Breast epithelium (tissue), 4 donors: ENCODE data around the gene KCNQ5. TPM values are rescaled to one million over a fixed set of nuclear protein-coding genes. Genes with fewer than 3 reads are reported as not detected.

Source experiments
- DNase-seq, 2 donors: peaks; one replicate each; pipeline ENCODE4 v3.0.0-alpha.2; 2019; ENCODE audit warnings: low spot score in 2 of 2
- H3K27ac ChIP-seq, 2 donors: fragments of 200-600 bp; sonication (generic) in 1 of 2; one replicate each; pipeline ENCODE4 v1.5.1; 2016 to 2019; ENCODE audit warnings: mild to moderate bottlenecking in 1 of 2
- H3K27me3 ChIP-seq, 2 donors: fragments of 200-600 bp; sonication (generic) in 1 of 2; one replicate each; pipeline versions ENCODE4 v1.5.1 to v1.6.0; 2017 to 2019; ENCODE audit warnings: control low read depth in 1 of 2, mild to moderate bottlenecking in 1 of 2
- H3K36me3 ChIP-seq: fragments of 200-600 bp; one replicate; pipeline ENCODE4 v1.5.1; 2019
- H3K4me1 ChIP-seq, 2 donors: fragments of 200-600 bp; sonication (generic); one replicate each; pipeline ENCODE4 v1.5.1; 2016 to 2019; ENCODE audit warnings: control low read depth in 1 of 2
- H3K4me3 ChIP-seq, 3 donors: fragments of 200-600 bp; sonication (generic); 1 replicate in 2 of 3; 2 replicates in 1 of 3; pipeline ENCODE4 v1.5.1; 2016 to 2019; ENCODE audit warnings: mild to moderate bottlenecking in 3 of 3, moderate library complexity in 2 of 3
- H3K9me3 ChIP-seq, 2 donors: fragments of 200-600 bp; sonication (generic) in 1 of 2; one replicate each; pipeline ENCODE4 v1.5.1; 2016 to 2019; ENCODE audit warnings: control low read depth in 1 of 2
- POLR2A ChIP-seq: fragments of 450-650 bp; IDR thresholded peaks from one replicate; pipeline ENCODE4 v1.6.1; 2016; ENCODE audit warnings: antibody characterized with exemption, mild to moderate bottlenecking, moderate library complexity
- POLR2AphosphoS5 ChIP-seq, 3 donors: sonication (generic); formaldehyde crosslinking; IDR thresholded peaks; one replicate each; pipeline ENCODE4 v1.6.1; 2017; ENCODE audit warnings: antibody characterized with exemption in 3 of 3
- intact Hi-C: fragments of 100-400 bp; cut with DNase I; formaldehyde crosslinking; loops from one replicate; pipeline ENCODE4 v1.15.1; 2023; ENCODE audit warnings: low total_unique reads
- total RNA-seq, 3 donors: library from RNA; depleted of rRNA; stranded (reverse); fragments of >200 nt; gene quantifications; one replicate each; pipeline ENCODE4 v1.1.0, GENCODE V29; 2016
- TF ChIP-seq, protein P1 (sequence below), 3 donors: fragments of 450-650 bp; IDR thresholded peaks; one replicate each; pipeline ENCODE4 v1.5.1; 2016 to 2017; ENCODE audit warnings: antibody characterized with exemption in 3 of 3, mild to moderate bottlenecking in 3 of 3, moderate library complexity in 3 of 3

The KCNQ5 gene
- total RNA-seq, 3 donors from 2014 or later = 0.16 to 1.0 (median 0.33) TPM

DNA sequence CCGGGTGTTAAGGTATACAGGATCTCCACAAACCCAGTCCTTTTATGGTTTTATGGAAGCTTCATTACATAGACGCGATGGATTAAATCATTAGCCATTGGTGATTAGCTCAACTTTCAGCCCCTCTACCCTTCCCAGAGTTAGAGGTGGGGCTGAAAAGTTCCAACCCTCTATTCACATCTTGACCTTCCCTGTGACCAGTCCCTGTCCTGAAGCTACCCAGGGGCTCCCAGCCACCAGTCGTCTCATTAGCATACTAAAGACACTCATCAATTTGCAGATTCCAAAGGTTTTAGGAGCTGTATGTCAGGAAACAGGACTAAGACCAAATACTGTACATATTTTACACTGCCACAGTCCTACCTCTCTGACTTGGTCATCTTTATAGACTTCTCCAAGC, 582.4 kb downstream of the KCNQ5 start:
- Histone ChIP-seq H3K27me3 (no peaks in the 10 kb centered on the region), H3K4me1 (no peaks in the 10 kb centered on the region), H3K27ac (no peak overlapping the region), H3K4me3 (no peak overlapping the region), H3K36me3 (no peaks in the 10 kb centered on the region), H3K9me3 (no peaks in the 10 kb centered on the region)
- intact Hi-C loops = no loop called here
- no peak for DNase-seq
- TF ChIP-seq POLR2A = no peak
- no peak for TF ChIP-seq POLR2AphosphoS5 (IDR thresholded peaks at IDR 0.05)

DNA sequence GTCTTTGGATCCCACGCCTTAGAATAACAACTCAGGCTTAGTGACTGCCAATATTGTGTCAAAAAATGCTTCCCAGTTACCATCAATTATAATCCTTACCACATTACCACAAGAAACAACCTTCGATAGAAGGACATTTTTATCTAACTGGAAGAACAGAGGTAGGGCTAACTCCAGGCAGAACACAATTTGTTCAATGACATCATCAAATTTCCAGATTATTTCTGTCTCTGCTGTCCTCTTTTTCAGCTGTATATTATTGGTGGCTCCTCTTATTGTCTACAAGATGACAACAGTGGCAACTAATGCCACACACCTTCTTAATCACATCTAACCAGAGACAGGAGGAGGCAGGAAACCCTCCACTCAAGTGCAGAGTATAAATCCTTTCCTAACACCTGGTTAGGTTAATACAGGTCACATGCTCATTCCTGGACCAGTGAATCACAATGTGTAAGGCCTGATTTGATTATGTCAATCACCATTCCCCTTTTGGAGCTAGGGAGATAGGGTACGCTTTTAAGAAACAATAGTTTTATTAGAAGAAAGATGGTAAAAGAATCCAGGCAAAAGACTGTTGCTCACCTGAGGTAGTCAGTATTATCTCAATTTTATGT, 585.5 kb downstream of the KCNQ5 start:
- Histone ChIP-seq H3K36me3 (no peaks in the 10 kb centered on the region), H3K27me3 (no peaks in the 10 kb centered on the region), H3K27ac (no peak overlapping the region), H3K4me3 (no peak overlapping the region), H3K4me1 (no peaks in the 10 kb centered on the region), H3K9me3 (no peaks in the 10 kb centered on the region)
- TF ChIP-seq POLR2AphosphoS5 (IDR thresholded peaks at IDR 0.05) (no peak), POLR2A (no peak)
- TF ChIP-seq, protein P1, sequence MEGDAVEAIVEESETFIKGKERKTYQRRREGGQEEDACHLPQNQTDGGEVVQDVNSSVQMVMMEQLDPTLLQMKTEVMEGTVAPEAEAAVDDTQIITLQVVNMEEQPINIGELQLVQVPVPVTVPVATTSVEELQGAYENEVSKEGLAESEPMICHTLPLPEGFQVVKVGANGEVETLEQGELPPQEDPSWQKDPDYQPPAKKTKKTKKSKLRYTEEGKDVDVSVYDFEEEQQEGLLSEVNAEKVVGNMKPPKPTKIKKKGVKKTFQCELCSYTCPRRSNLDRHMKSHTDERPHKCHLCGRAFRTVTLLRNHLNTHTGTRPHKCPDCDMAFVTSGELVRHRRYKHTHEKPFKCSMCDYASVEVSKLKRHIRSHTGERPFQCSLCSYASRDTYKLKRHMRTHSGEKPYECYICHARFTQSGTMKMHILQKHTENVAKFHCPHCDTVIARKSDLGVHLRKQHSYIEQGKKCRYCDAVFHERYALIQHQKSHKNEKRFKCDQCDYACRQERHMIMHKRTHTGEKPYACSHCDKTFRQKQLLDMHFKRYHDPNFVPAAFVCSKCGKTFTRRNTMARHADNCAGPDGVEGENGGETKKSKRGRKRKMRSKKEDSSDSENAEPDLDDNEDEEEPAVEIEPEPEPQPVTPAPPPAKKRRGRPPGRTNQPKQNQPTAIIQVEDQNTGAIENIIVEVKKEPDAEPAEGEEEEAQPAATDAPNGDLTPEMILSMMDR (IDR thresholded peaks at IDR 0.05) = no peak
- intact Hi-C loops = no loop called here
- DNase-seq = no peak

DNA sequence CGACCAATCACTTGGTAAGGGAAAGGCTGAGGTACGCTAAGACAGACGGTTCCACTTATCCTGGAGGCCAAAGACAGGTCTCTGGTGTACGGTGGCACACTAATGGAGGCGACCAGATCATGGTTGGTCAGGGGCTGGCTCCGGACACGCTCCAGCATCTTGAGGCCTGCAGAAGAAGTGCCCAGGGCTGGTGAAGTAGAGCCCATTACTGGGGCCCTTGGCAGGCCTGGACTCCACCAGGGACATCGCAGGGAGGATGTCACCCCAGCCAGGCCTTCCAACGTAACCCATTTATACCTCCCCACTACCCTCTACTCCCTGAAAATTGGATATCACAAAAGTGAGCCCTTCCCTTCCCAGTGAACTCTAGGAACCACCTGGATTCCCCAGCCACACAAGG, 587.3 kb downstream of the KCNQ5 start:
- intact Hi-C loops = no loop called here

DNA sequence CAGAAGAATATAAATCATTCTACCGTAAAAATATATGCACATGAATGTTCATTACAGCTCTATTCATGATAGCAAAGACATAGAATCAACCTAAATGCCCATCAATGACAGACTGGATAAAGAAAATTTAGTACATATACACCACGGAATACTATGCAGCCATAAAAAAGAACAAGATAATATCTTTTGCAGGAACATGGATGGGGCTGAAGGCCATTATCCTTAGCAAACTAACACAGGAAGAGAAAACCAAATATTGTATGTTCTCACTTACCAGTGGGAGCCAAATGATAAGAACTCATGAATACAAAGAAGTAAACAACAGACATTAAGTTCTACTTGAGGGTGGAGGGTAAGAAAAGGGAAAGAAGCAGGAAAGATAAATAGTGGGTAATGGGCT, 595.0 kb downstream of the KCNQ5 start:
- no peak for DNase-seq
- H3K4me1 ChIP-seq = no peaks in the 10 kb centered on the region
- H3K27ac ChIP-seq = no peak overlapping the region
- no peak overlapping the region for H3K4me3 ChIP-seq
- intact Hi-C loops = no loop called here
- TF ChIP-seq POLR2A = no peak
- TF ChIP-seq POLR2AphosphoS5 (IDR thresholded peaks at IDR 0.05) = no peak
- TF ChIP-seq, protein P1 (IDR thresholded peaks at IDR 0.05) = no peak
- no peaks in the 10 kb centered on the region for H3K36me3 ChIP-seq
- H3K9me3 ChIP-seq = no peaks in the 10 kb centered on the region
- H3K27me3 ChIP-seq = no peaks in the 10 kb centered on the region

More for the DNA sequence above, 587.3 kb downstream of the KCNQ5 start:
- Histone ChIP-seq H3K4me3 (no peak overlapping the region), H3K27me3 (no peaks in the 10 kb centered on the region), H3K36me3 (no peaks in the 10 kb centered on the region), H3K27ac (no peak overlapping the region), H3K9me3 (no peaks in the 10 kb centered on the region), H3K4me1 (no peaks in the 10 kb centered on the region)
- DNase-seq = no peak
- TF ChIP-seq POLR2AphosphoS5 (IDR thresholded peaks at IDR 0.05) (no peak), POLR2A (no peak)
- TF ChIP-seq, protein P1 (IDR thresholded peaks at IDR 0.05) = no peak

DNA sequence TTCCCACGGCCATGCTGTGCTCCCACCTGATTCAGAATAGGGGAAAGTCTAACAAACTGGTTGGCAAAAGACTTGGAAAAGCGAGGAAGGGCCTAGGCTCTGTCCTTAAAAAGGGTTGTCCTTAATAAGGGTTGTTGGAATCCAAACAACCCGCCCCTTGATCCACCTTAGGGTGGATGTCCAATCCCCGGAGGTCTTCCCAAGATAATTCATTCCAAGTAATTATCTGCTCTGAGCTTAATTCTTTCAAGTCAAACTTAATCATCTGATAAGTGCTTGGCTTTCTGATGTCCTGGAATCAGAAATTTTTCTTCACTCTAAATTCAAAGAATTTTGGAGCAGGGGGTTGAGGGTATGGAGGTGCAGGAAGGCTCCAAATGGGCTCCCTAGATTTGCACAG, 603.5 kb downstream of the KCNQ5 start, which contains the start of gene KHDC1L:
KHDC1L (minus strand) TSS at position 101 of the 400 bp plus-strand sequence; CDS start at position 13, 88 bp downstream.
- H3K36me3 ChIP-seq = no peaks in the 10 kb centered on the region
- no peak for DNase-seq
- H3K4me3 ChIP-seq = no peak within 1 kb of the TSS
- intact Hi-C loops = loop anchor here (1.0 kb wide), 1 partner anchor 38 kb away; the partner anchor contains the start of gene KHDC1
- no peaks in the 10 kb centered on the region for H3K27me3 ChIP-seq
- no peaks in the 10 kb centered on the region for H3K9me3 ChIP-seq
- H3K4me1 ChIP-seq = no peaks in the 10 kb centered on the region
- TF ChIP-seq, protein P1 (IDR thresholded peaks at IDR 0.05) = no peak
- TF ChIP-seq POLR2A (no peak), POLR2AphosphoS5 (IDR thresholded peaks at IDR 0.05) (no peak)
- no peak within 1 kb of the TSS for H3K27ac ChIP-seq
